Measurements from ENCODE around the gene C4orf50.

Gene C4orf50

DNA sequence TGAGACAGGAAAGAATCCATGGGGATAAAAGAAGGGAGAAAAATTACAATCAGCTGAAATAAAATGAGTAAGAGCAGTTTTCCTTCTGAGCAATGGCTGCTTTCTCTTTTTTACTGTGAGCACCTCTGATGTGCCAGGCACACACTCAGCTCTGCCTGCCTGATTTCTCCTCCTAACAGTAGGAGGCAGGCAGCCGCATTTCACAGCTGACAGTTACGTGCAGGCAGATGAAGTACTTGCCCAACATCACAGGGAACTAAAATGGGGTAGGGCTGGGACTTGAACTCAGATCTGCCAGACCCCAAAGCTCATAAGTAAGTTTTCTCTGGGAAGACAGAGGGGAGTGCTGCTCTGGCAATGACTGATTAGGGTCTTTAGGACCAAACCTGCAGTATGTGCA, 54.6 kb downstream of the C4orf50 start:
- no peaks in the 10 kb centered on the region for H3F3A ChIP-seq (ENCODE audit: insufficient read depth, low read length)
- H2AFZ ChIP-seq (ENCODE audit: low read length): no peak overlapping the region
- H4K20me1 ChIP-seq (ENCODE audit: insufficient read depth, low read length): no peaks in the 10 kb centered on the region
- H3K4me2 ChIP-seq (ENCODE audit: low read length): no peak overlapping the region
- no peaks in the 10 kb centered on the region for H3K9me3 ChIP-seq (ENCODE audit: low read length)
- H3K27me3 ChIP-seq (ENCODE audit: insufficient read depth, low read length): no peaks in the 10 kb centered on the region
- H3K79me2 ChIP-seq (ENCODE audit: insufficient read depth, low read length): no peaks in the 10 kb centered on the region
- TF ChIP-seq CTCF (IDR thresholded peaks at IDR 0.05; ENCODE audit: low read length): no peak
- no peak for TF ChIP-seq EZH2 (IDR thresholded peaks at IDR 0.05; ENCODE audit: borderline replicate concordance, low read length)
- H3K4me1 ChIP-seq (ENCODE audit: insufficient read depth, low read length, severe bottlenecking): no peaks in the 10 kb centered on the region
- H3K36me3 ChIP-seq (ENCODE audit: insufficient read depth, low read length): no peaks in the 10 kb centered on the region
- no peak overlapping the region for H3K9ac ChIP-seq (ENCODE audit: low read length)
- no peak overlapping the region for H3K4me3 ChIP-seq (ENCODE audit: low read depth, low read length, poor library complexity, severe bottlenecking)
- H3K27ac ChIP-seq (ENCODE audit: low read depth, low read length, poor library complexity, severe bottlenecking): no peak overlapping the region
- H3K9me2 ChIP-seq (ENCODE audit: low read depth, low read length): no peaks in the 10 kb centered on the region

DNA sequence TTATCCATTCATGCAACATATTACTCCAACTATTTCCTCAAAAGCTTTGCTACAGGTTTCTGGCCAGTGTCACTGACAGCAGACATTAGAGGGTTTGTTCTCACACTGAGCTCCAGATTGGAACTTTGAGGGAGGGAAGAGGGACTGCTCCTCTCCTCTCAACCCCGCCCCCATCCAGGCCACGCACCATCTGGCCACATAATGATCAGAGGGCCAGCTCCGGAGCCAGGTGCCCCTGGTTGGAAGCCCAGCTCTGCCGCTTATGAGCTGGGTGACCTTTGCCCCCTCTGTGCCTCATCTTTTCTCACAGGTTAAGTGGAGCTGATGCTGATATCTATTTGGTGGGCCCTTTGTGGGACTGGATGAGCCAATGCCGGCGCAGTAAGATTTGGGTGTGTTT, 55.8 kb downstream of the C4orf50 start:
- no peak overlapping the region for H3K9ac ChIP-seq (ENCODE audit: low read length)
- H3K36me3 ChIP-seq (ENCODE audit: insufficient read depth, low read length): no peaks in the 10 kb centered on the region
- no peaks in the 10 kb centered on the region for H3K79me2 ChIP-seq (ENCODE audit: insufficient read depth, low read length)
- H3K9me2 ChIP-seq (ENCODE audit: low read depth, low read length): no peaks in the 10 kb centered on the region
- H3K4me2 ChIP-seq (ENCODE audit: low read length): no peak overlapping the region
- H3K27me3 ChIP-seq (ENCODE audit: insufficient read depth, low read length): no peaks in the 10 kb centered on the region
- H3K9me3 ChIP-seq (ENCODE audit: low read length): no peaks in the 10 kb centered on the region
- H3K27ac ChIP-seq (ENCODE audit: low read depth, low read length, poor library complexity, severe bottlenecking): no peak overlapping the region
- H2AFZ ChIP-seq (ENCODE audit: low read length): no peak overlapping the region
- no peak overlapping the region for H3K4me3 ChIP-seq (ENCODE audit: low read depth, low read length, poor library complexity, severe bottlenecking)
- no peaks in the 10 kb centered on the region for H4K20me1 ChIP-seq (ENCODE audit: insufficient read depth, low read length)
- no peaks in the 10 kb centered on the region for H3F3A ChIP-seq (ENCODE audit: insufficient read depth, low read length)
- no peaks in the 10 kb centered on the region for H3K4me1 ChIP-seq (ENCODE audit: insufficient read depth, low read length, severe bottlenecking)
- no peak for TF ChIP-seq CTCF (IDR thresholded peaks at IDR 0.05; ENCODE audit: low read length)
- no peak for TF ChIP-seq EZH2 (IDR thresholded peaks at IDR 0.05; ENCODE audit: borderline replicate concordance, low read length)

DNA sequence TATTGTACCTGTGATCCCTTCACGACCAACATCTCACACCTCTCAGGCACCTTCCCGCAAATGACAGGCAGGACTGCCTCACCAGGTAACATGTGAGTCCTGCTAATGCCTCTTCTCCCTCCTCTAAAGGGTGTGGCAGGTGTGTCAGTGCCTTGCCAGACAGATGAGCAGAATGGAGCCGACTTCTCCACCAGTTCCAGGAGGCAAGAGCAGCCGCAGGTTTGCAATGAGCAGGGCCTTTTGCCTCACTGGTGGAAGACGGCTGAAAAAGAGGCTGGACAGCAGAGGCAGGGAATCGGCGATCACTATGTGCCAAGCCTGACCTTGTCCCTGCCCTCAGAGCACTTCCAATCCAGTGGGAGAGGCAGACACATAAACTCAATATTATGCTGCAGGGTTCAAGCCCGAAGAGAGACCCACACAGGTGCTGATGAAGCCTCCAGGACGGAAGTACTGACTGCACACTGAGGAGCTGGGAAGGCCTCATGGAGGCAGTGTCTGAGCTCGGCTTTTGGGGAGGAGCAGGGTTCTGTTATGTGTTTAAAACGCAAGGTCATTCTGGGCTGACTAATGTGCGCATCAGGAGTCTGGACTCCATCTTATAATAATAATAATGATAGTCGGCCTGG, 57.9 kb downstream of the C4orf50 start:
- TF ChIP-seq EZH2 (IDR thresholded peaks at IDR 0.05; ENCODE audit: borderline replicate concordance, low read length): no peak
- TF ChIP-seq CTCF (IDR thresholded peaks at IDR 0.05; ENCODE audit: low read length): no peak
- Histone ChIP-seq H3K4me1 (ENCODE audit: insufficient read depth, low read length, severe bottlenecking) (no peaks in the 10 kb centered on the region), H3K9me2 (ENCODE audit: low read depth, low read length) (no peaks in the 10 kb centered on the region), H3K27me3 (ENCODE audit: insufficient read depth, low read length) (no peaks in the 10 kb centered on the region), H3K27ac (ENCODE audit: low read depth, low read length, poor library complexity, severe bottlenecking) (no peak overlapping the region), H3K9me3 (ENCODE audit: low read length) (no peaks in the 10 kb centered on the region), H4K20me1 (ENCODE audit: insufficient read depth, low read length) (no peaks in the 10 kb centered on the region), H3K9ac (ENCODE audit: low read length) (no peak overlapping the region), H3F3A (ENCODE audit: insufficient read depth, low read length) (no peaks in the 10 kb centered on the region), H3K36me3 (ENCODE audit: insufficient read depth, low read length) (no peaks in the 10 kb centered on the region), H3K79me2 (ENCODE audit: insufficient read depth, low read length) (no peaks in the 10 kb centered on the region), H3K4me3 (ENCODE audit: low read depth, low read length, poor library complexity, severe bottlenecking) (no peak overlapping the region), H2AFZ (ENCODE audit: low read length) (no peak overlapping the region), H3K4me2 (ENCODE audit: low read length) (no peak overlapping the region)

Data from OCI-LY1 (cell line).